Measurements from ENCODE around the gene HOMEZ.

DNA sequence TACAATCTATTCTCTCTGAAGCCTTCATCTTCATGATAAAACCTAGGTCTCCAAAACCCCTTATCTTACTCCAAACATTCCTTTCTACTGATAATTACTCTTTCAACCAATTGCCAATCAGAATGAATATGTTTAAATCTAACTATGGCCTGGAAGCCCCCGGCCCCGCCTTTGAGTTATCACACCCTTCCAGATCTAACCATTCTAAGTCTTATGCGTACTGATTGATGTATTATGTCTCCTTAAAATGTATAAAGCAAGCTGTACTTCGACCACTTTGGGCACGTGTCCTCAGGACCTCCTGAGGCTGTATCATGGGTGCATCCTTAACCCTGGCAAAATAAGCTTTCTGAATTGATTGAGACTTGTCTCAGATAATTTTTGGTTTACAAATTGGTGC, 49.7 kb upstream of the HOMEZ start:
- TF ChIP-seq, protein P1, sequence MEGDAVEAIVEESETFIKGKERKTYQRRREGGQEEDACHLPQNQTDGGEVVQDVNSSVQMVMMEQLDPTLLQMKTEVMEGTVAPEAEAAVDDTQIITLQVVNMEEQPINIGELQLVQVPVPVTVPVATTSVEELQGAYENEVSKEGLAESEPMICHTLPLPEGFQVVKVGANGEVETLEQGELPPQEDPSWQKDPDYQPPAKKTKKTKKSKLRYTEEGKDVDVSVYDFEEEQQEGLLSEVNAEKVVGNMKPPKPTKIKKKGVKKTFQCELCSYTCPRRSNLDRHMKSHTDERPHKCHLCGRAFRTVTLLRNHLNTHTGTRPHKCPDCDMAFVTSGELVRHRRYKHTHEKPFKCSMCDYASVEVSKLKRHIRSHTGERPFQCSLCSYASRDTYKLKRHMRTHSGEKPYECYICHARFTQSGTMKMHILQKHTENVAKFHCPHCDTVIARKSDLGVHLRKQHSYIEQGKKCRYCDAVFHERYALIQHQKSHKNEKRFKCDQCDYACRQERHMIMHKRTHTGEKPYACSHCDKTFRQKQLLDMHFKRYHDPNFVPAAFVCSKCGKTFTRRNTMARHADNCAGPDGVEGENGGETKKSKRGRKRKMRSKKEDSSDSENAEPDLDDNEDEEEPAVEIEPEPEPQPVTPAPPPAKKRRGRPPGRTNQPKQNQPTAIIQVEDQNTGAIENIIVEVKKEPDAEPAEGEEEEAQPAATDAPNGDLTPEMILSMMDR (IDR thresholded peaks at IDR 0.05): no peak
- no peak for TF ChIP-seq POLR2A (IDR thresholded peaks at IDR 0.05)

Data from ovary (tissue), 3 donors.